Measurements from ENCODE around the gene BLNK.

BLNK gene

DNA sequence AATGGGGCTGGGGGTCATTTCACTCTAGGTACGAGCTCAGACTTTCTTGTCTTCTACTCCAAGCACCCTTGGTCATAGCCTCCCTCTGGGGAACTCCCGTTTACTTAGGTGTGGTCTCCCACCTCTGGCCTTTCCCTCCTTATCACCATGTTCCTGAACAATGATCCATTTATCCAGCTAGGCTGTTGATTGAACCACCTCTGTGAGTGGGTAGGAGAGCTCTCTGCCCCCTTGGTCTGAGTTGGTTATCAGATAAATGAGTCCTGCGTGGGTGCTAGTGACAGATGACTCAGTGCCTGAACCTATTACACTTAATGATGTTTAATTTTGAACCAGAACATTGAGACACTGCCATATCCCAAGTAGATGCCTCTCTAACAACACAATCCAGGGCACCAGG lies 9.4 kb downstream of the BLNK start:
- no peak for DNase-seq (ENCODE audit: low read depth in 3 of 3)

DNA sequence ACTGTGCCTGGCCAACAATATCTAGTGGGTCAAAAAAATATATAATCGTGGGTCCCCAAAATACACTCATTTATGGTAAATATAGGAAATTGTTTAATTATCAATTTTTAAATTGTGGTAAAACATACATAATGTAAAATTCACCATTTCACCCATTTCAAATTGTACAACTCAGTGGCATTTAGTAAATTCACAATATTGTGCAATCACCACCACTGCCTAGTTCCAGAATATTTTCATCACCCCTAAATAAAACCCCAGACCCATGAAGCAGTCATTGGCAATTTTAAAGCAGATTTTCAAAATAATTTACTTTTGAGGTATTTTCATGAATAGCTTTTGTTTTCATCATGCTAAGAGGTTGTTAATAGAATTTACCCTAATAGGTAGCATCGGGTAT lies 10.2 kb downstream of the BLNK start:
- DNase-seq (ENCODE audit: low read depth in 3 of 3), result no peak

GRCh38 chr10:96260014-96260413 lies 11.4 kb downstream of the BLNK start:
- DNase-seq (ENCODE audit: low read depth in 3 of 3), result no peak

DNA sequence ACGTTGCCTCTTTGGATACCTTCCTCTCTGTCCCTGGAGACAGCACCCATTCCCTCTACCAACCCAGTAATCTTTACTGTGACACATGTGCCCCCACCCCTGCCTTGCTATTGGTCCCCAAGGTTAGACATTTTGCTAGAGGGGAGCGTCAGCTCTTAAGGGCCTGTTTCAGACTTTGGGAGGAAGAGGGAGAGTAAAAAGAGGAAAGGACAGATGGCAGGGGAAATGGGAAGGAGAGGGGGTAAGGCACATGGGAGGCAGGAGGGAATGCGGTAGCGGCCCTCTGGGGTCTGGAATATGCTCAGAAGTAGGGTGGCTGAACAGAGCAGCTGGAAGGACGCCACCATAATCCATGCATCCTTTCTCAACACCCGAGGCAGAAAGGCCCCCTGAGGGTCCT lies 12.2 kb downstream of the BLNK start:
- no peak for DNase-seq (ENCODE audit: low read depth in 3 of 3)

- no peak for DNase-seq (ENCODE audit: low read depth in 3 of 3)
Measured at GRCh38 chr10:96257944-96258343, 13.4 kb downstream of the BLNK start.

DNA sequence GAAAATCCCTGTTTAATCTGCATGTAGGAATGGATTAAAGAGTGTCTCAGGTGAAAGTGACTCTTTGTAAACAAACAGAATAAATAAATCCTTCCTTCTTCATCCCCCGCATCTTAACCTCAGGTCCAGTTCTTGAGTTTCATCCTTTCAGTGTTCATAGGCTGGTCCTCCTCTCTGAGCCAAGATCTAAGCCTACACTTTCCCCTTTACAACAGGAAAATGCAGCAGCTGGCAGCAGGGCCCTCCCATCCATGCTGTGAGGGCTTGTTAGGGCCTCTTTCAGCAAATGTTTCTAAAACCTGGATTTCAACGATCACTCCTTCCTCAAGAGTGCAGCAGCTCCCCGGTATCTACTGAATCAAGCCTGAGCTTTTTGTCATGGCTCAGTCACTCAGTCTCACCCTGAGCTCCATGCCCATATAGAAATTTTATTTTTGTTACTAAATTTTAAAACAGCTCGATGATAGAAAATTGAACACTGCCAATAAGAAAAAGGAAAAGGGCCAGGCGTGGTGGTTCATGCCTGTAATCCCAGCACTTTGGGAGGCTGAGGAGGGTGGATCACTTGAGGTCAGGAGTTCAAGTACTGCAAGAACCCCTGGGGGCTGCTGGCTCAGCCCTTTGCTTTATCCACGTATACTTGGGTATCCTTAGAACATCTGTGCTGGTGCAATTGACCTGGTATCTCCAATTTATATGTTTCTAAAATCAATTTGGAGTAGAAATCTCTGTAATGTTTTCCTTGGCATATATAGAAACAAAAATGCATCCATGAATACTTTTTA lies 15.6 kb downstream of the BLNK start:
- no peak for DNase-seq (ENCODE audit: low read depth in 3 of 3)

GRCh38 chr10:96254976-96255375 lies 16.4 kb downstream of the BLNK start:
- DNase-seq (ENCODE audit: low read depth in 3 of 3), result no peak

DNA sequence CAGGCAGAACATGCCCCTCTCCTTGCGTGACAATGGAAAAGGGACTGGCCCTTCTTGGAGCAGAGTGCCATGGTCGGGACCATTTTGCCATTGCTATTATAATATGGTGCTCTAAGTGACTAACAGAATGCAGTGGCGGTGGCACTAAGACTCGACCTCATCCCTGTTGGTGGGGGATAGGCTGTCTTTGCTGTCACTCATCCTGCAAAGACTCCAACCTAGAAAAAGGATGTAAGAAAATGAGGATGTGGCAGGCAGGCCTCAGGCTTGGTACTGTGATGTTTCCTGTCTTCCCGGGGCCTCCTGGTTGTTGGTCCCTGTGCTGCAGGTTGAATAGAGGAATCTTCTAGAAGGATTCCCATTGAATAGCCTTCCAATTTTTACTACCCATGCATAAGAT lies 18.6 kb downstream of the BLNK start:
- no peak for DNase-seq (ENCODE audit: low read depth in 3 of 3)

GRCh38 chr10:96250349-96250748 lies 21.0 kb downstream of the BLNK start:
- no peak for DNase-seq (ENCODE audit: low read depth in 3 of 3)

GRCh38 chr10:96249264-96249663 lies 22.1 kb downstream of the BLNK start:
- no peak for DNase-seq (ENCODE audit: low read depth in 3 of 3)

GRCh38 chr10:96244354-96244753 lies 27.0 kb downstream of the BLNK start:
- no peak for DNase-seq (ENCODE audit: low read depth in 3 of 3)

GRCh38 chr10:96243296-96243695 lies 28.1 kb downstream of the BLNK start:
- no peak for DNase-seq (ENCODE audit: low read depth in 3 of 3)

GRCh38 chr10:96242822-96243221 lies 28.5 kb downstream of the BLNK start:
- no peak for DNase-seq (ENCODE audit: low read depth in 3 of 3)

DNA sequence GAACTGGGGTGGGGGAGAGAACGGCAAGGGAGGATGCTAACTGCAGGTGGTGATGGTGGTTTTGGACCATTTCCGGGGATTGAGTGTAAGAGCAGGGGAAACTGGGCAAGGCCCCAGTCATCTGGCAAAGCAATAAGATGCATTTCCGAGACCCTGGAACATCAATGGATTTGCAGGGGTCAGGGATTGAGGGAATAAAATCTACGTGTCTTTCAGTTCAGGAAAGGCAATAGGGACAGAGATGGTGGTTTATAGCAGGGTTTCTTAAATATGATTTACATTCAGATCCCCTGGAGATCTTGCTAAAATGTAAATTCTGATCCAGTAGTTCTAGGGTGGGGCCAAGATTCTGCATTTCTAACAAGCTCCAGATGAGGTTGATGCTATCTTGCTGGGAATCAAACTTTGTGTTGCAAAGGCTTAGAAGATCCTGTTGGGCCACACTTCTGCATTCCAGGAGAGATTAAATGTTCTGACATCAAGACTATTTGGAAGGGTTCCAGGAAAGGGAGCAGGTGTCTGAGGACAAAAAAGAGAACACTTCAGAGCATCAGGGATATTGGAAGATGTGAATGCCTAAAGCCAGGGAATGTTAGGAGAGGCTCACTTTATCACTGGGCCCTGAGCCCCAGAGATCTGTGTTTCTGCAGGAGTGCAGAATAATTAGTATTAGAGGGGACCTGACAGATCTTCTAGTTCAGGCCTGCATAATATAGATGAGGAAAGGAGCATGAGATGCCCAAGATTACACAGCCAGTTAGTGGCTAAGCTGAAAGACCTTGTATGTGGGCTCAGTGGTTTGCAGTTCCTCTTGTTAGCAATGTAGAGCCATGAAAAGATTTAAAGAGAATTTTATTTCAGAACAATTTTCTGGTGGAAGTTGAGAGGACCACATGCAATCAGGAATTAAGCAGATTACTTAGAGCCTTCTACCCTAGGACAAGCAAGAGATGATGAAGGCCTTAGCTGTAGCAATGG lies 32.4 kb downstream of the BLNK start:
- no peak for DNase-seq (ENCODE audit: low read depth in 3 of 3)

DNA sequence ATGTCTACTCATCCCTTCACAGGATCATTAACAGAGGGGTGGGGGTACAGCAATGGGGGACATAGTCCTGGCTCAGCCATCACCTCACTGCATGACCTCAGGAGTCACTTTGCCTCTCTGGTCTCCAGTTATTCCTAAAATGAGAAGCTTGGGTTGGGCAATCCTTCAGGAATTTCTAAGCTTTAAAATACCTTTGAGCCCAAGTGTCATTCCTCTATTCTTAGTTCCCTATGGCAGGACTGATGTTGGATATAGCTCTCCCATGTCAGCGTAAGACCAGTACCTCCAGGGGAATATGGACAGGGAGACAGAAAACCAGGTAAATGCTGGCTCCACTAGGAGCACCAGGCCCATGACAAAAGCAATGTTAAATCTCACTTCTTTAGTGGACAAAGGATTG lies 34.5 kb downstream of the BLNK start:
- no peak for DNase-seq (ENCODE audit: low read depth in 3 of 3)

GRCh38 chr10:96236090-96236478 lies 35.3 kb downstream of the BLNK start:
- DNase-seq (ENCODE audit: low read depth in 3 of 3), result no peak

DNA sequence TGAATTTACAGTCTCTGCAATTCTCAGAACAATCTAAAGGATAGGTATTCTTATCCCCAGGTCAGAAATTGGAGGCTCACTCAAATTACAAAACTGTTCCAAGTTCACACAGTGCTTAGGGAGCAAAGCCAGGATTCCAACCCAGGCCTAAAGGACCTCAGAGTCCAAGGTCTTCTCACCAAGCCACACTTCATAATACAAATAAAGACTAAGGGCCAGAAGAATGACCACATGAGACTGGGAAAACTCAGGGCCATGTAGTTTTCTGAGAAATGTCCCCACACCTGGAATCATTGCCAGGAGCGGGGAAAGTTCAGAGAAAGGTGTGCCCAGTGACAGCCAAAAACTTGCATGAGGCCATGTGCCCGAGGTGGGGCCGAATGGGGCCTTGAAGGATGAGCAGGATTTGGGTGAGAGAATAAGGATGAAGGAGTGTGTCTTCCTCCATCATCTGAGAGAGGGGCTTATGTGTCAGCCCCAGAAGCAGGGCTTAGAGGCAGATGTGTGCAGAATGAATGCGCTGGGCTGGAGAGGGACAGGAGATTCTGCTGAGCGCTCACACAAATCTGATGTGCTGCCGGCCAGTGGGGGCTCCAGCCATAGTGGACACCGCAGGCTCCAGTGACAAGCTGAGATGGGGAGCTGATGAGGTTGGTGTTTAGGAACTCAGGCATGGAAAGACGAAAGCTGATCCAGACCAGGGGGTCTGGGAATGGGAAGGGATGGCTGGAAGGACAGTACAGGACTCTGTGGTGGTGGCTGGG lies 35.9 kb downstream of the BLNK start:
- no peak for DNase-seq (ENCODE audit: low read depth in 3 of 3)

- DNase-seq (ENCODE audit: low read depth in 3 of 3), result no peak
Measured at GRCh38 chr10:96233959-96234358, 37.4 kb downstream of the BLNK start.

DNA sequence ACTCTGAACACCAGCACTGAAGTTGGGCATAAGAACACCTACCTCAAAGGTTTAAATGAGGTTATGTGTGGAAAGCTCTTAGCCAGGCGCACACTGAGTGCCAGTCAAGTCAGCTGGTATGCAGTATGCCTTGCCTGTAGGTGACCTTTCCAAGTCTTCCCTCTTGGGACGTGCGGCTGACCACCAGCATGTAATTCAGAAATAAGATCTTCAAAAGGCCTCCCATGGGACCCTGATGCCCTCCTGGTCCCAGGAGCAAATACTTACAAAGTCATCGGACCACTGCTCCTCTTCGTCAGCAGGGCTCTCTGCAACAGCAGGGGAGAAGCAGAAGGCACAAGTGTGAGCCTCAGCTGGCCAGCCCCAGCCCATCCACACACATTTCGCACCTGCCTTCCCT lies 40.8 kb downstream of the BLNK start:
- DNase-seq (ENCODE audit: low read depth in 3 of 3), result no peak

- DNase-seq (ENCODE audit: low read depth in 3 of 3), result peak; percentile 50 to 64 (median 58)
Measured at GRCh38 chr10:96229568-96230030, 41.8 kb downstream of the BLNK start.

DNA sequence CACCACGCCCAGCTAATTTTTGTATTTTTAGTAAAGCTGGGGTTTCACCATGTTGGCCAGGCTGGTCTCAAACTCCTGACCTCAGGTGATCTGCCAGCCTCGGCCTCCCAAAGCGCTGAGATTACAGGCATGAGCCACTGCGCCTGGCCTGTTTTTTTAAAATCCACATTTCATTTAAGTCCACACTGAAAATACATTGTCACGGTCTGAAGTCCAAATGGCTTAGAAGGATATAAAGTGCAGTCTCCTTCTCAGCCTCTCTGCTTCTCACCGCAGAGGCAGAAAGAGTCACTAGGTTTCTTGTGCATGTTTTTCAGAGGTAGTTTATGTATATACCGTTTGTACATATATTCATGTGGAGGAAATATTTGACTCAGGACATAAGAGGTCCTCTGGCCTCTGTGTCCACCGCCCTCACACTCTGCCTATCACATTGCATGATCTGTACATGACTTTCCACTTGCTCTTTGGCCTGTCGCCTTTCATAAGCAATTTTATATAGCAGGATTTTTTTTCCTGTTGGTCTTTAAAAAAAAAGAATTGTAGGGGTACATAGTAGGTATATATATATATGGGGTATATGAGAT lies 42.9 kb downstream of the BLNK start:
- no peak for DNase-seq (ENCODE audit: low read depth in 3 of 3)

DNA sequence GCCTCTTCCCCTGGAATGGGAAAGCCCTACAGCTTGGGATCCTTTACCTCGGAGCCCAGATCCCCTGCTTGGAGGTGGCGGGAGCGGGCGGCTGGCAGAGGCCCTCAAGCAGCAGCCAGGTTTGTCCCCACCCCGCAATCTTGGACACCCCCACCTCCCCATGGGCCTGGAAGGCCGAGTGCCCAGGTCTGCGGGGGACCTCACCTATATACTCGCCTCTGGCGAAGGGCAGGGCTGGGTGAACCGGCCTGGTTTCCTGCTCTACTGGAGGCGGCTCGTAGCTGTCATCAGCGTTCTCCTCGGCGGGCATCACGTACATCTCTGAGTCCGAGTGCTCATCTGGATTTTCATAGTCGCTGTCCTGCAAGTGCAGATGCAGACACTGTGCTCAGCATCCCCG lies 44.2 kb downstream of the BLNK start:
- DNase-seq (ENCODE audit: low read depth in 3 of 3), result no peak

Measured in stimulated activated CD4-positive, alpha-beta T cell treated with anti-CD3 and anti-CD28 coated beads, TNF-alpha, amount 100 ng/mL, for 48 hours (primary cell).